OCI-LY7 (cell line): ENCODE results near the gene CMPK2.

Experiments
- EZH2phosphoT487 ChIP-seq: fragments of 200-600 bp; sonication (generic); IDR thresholded peaks from 2 replicates; pipeline ENCODE4 v1.6.1; 2018; ENCODE audit warnings: low read depth, borderline replicate concordance, mild to moderate bottlenecking, mixed run types, antibody characterized with exemption, low read length, moderate library complexity, mixed read lengths
- TF ChIP-seq, protein P1 (sequence below): fragments of 200-600 bp; sonication (generic); conservative IDR thresholded peaks from 2 replicates; pipeline ENCODE4 v1.5.1; 2014; ENCODE audit warnings: mild to moderate bottlenecking, antibody characterized with exemption, low read length, moderate library complexity, mixed read lengths

DNA sequence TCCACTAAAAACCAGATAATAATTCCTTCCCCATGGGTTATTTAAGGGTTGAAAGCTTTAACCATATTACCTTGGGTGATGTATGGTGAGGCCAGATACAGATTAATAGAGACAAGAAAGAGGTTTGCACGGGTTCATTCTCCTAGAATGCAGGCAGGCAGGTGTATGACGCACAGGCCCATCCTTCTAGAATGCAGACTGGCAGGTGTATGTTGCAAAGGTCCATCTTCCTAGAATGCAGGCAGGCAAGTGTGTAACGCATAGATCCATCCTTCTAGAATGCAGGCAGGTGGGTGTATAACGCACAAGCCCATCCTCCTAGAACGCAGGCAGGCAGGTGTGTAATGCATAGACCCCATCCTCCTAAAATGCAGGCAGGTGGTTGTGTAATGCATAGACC lies 15.8 kb upstream of the CMPK2 start:
- TF ChIP-seq, protein P1, sequence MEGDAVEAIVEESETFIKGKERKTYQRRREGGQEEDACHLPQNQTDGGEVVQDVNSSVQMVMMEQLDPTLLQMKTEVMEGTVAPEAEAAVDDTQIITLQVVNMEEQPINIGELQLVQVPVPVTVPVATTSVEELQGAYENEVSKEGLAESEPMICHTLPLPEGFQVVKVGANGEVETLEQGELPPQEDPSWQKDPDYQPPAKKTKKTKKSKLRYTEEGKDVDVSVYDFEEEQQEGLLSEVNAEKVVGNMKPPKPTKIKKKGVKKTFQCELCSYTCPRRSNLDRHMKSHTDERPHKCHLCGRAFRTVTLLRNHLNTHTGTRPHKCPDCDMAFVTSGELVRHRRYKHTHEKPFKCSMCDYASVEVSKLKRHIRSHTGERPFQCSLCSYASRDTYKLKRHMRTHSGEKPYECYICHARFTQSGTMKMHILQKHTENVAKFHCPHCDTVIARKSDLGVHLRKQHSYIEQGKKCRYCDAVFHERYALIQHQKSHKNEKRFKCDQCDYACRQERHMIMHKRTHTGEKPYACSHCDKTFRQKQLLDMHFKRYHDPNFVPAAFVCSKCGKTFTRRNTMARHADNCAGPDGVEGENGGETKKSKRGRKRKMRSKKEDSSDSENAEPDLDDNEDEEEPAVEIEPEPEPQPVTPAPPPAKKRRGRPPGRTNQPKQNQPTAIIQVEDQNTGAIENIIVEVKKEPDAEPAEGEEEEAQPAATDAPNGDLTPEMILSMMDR: no peak
- no peak for TF ChIP-seq EZH2phosphoT487
